ENCODE data around the gene RANBP3. TPM values are rescaled to one million over a fixed set of nuclear protein-coding genes. Genes with fewer than 3 reads are reported as not detected.
"Not testable (repeated sequence)": the region's sequence is repeated elsewhere in the genome, so short reads cannot be mapped to it uniquely, and the experiment has no call there.

The RANBP3 gene
- polyA plus RNA-seq, 3 donors, result 54.4 to 66.9 (median 63.4) TPM

- no peak for DNase-seq (ENCODE audit: low read depth in 3 of 3, low spot score in 2 of 3)
These were observed 9.2 kb downstream of the RANBP3 start for GRCh38 chr19:5968431-5969373.

GRCh38 chr19:5967994-5968430 is 9.9 kb downstream of the RANBP3 start:
- DNase-seq (ENCODE audit: low read depth in 3 of 3, low spot score in 2 of 3), result no peak

DNA sequence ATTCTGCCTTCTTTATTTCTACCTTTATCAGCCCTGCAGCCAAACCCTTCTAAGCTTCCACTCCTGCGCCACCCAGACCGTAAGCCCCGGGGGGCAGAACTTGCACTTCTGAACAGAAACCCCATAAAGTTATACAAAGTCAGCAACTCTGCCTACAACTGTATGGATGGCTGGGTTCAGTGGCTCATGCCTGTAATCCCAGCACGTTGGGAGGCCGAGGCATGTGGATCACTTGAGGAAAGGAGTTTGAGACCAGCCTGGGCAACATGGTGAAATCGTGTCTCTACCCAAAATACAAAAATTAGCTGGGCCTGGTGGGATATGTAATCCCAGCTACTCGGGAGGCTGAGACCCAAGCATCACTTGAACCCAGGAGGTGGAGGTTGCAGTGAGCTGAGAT is 10.4 kb downstream of the RANBP3 start:
- no peak for DNase-seq (ENCODE audit: low read depth in 3 of 3, low spot score in 2 of 3)

GRCh38 chr19:5966941-5967340 is 11.0 kb downstream of the RANBP3 start:
- no peak for DNase-seq (ENCODE audit: low read depth in 3 of 3, low spot score in 2 of 3)

DNA sequence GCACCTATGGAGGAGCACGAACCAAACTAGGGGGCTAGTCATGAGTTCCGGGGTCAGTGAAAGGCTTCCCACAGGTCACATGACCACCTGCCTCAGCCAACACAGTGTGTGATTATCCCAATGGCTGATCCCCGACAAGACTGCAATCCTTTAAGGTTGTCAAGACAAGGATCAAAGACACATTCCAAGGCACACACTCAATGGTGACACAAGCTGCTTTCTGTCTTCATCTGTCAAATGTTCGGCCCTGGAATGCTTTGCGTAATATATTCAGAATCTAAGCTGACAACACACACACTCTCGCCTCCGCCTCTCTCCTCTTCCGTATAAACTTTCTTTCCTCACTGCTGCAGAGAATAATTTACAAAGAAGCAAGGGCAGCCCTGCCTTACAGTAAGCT is 11.7 kb downstream of the RANBP3 start:
- DNase-seq (ENCODE audit: low read depth in 3 of 3, low spot score in 2 of 3), result no peak

GRCh38 chr19:5964816-5965565 is 12.9 kb downstream of the RANBP3 start:
- DNase-seq (ENCODE audit: low read depth in 3 of 3, low spot score in 2 of 3), result no peak

- DNase-seq (ENCODE audit: low read depth in 3 of 3, low spot score in 2 of 3), result no peak
These were observed 14.1 kb downstream of the RANBP3 start for GRCh38 chr19:5963855-5964254.

DNA sequence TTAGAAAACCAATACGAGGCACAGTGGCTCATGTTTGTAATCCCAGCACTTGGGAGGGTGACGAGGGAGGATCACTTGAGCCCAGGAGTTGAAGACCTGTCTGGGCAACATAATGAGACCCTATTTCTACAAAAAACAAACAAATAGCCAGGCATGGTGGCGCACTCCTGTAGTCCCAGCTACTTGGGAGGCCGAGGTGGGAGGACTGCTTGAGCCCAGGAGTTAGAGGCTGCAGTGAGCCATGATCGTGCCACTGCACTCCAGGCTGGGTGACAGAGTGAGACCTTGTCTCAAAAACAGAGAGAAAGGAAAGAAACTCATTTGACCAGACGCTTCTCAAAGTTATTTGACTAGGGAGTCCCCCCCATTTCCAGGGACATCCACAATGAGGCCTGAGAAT is 14.7 kb downstream of the RANBP3 start:
- DNase-seq (ENCODE audit: low read depth in 3 of 3, low spot score in 2 of 3), result not testable (repeated sequence)

DNA sequence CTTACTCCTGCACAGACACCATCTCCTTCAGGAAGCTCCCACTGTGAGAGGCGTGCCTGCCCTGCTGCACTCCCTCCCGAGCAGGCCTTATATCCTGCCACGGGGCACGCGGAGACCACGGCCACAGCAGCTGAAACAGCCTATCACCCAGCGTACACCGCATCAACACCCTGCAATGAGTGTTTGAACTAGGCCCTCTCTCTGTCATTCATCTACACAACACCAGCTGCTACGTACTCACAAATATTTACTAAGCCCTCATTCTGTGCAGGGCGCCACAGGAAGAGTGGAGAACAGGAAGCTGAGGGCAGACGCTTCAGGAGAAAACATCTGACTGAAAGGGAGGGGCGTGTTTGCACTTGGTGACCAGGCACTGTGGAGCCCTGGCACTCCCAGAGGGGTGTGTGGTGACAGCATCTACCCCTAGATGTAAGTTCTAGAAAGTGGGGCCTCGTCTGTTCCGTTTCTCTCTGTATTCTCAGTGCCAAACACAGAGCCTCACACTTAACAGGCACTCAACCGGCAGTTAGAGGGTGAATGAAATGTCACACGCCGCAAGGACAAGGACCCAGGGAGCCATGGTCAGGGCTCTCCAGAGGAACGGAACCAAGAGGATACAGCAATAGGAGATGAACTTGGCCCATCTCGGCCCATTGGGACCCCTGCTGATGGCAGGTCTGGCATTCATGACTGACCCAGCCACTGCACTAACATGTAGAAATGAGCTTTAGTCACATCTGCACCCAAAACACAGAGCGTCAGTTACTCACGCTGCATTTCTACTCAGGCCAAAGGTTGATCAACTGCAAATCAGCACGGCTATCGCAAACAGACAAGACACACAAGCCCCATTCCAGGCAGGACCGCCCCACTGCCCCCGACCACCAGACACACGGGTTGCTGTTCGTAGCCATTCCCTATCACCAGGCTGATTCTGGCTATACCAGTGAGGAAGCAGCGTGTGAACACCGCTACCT is 15.7 kb downstream of the RANBP3 start:
- DNase-seq (ENCODE audit: low read depth in 3 of 3, low spot score in 2 of 3), result no peak

DNA sequence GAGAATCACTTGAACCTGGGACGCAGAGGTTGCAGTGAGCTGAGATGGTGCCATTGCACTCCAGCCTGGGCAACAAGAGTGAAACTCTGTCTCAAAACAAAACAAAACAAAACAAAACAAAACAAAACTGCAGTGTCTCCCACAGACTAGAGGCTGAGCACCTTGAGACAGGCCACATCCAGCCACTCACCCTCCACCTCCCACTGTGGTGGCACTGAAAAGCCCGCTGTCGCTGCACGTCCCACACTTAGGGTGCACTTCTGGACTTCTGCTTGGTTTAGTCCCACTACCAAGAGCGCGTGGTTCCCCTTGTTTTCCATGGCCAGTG is 16.3 kb downstream of the RANBP3 start:
- DNase-seq (ENCODE audit: low read depth in 3 of 3, low spot score in 2 of 3), result not testable (repeated sequence)

DNA sequence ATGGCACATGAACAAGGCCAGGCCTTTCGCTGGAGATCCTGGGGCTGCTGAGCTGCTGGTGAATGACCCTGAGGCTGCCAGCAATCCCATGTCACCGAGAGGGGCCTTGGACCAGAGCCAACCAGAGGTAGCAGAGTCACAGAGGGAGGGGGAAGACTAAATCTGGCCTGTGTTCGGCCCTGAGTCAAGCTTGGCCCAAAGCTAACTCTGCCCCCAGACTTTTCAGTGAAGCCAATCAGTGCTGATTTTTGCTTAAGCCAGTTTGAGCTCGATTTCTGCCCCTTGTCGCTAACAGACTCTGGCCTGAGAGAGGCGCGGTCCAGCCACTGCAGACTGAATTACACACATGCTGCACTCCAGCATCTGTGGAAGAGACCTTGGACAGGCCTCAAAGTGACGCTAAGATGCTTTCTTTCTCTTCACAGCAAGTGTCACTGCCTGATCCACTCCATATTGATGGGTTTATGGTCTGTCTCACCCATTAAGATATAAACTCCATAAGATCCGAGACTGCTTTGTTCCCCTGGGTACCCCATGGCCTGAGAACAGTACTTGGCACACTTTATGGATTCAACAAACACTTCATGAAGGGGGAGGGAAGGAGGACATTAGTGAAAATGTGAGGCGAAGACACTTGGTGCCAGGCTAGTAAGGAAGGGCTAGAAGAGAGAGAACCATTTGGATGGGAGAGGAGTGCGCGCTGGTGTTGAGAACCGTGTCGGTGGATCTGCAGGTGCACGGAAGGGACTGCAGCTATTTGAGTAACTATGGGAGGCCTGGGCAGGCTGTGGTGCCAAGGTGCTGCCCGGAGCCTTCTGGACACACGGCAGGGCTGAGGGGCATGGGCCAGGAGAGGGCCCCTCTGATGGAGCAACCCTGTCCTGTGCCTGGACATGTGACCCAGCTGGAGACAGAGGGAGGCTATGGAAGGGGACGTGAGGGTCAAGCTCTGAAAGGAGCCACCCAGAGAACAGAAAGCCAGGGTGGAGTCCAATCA is 17.6 kb downstream of the RANBP3 start:
- DNase-seq (ENCODE audit: low read depth in 3 of 3, low spot score in 2 of 3), result no peak

DNA sequence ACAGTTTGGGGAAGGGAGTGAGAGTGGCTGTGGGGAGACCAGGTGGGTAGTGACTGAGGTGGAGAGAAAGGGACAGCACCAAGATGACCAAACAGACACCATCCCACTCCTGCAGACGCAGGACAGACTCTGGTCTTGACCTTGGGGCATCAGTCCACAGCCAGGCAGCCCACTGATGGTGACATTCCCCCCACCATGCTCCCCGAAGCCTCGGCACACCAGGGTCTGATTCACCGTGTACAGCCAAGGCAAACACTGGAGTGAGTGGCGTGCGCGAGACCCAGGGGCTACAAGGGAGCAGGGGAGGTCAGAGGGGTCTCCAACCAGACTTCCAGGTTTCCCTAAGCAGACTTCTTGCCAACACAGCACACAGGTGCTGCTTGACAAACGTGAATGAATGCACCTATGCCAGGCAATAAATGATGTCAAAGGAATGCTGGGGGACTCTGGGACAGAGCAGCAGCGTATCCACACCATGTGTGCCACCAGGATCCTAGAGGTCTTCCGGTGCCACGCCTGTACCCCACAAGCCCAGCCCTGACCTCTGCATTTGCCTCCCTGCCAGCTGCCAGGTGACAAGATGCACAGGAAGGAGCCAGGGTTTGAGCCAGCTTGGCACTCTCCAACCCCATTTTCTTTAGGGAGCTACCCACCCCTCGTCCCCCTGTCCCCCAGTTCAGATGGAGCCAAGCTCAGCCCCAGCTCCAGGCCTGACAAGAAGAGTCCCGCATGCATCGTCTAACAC is 18.5 kb downstream of the RANBP3 start:
- DNase-seq (ENCODE audit: low read depth in 3 of 3, low spot score in 2 of 3), result no peak

GRCh38 chr19:5958851-5959122 is 19.2 kb downstream of the RANBP3 start:
- no peak for DNase-seq (ENCODE audit: low read depth in 3 of 3, low spot score in 2 of 3)

- DNase-seq (ENCODE audit: low read depth in 3 of 3, low spot score in 2 of 3), result no peak
These were observed 19.7 kb downstream of the RANBP3 start for GRCh38 chr19:5958074-5958850.

DNA sequence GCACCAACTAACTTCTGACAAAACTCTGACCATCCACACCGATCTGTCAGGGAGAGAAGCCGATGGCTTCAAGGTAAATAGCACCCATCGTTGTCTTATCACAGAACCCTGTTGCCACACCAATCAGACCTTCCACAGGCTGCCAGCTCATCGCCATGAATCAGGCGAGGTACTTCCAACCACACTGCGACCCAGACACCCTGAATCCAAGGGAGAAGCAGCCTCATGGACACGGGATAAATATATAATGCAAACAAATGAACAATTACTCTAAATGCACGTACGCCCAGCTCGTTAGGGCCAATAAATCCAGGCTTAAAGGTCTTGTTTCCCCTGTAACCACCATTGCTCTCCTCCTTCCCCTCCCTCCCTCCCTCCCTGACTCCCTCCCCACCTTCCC is 20.8 kb downstream of the RANBP3 start:
- no peak for DNase-seq (ENCODE audit: low read depth in 3 of 3, low spot score in 2 of 3)

DNA sequence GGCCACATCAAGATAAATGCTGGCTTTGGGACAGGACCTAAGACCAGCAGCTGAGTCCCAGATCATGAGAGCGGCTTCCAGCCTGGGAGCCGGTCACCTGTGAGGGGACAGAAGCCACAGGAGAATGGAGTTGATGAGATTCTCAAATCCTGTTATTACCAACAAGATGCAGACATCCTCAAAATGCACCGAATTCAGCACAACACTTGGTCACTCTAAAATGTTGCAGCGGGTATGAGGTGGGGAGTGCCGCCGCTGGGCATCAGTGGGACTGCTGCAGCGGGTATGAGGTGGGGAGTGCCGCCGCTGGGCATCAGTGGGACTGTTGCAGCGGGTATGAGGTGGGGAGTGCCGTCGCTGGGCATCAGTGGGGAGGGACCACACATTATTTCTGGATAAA is 21.2 kb downstream of the RANBP3 start:
- no peak for DNase-seq (ENCODE audit: low read depth in 3 of 3, low spot score in 2 of 3)

GRCh38 chr19:5956323-5956722 is 21.6 kb downstream of the RANBP3 start:
- no peak for DNase-seq (ENCODE audit: low read depth in 3 of 3, low spot score in 2 of 3)

DNA sequence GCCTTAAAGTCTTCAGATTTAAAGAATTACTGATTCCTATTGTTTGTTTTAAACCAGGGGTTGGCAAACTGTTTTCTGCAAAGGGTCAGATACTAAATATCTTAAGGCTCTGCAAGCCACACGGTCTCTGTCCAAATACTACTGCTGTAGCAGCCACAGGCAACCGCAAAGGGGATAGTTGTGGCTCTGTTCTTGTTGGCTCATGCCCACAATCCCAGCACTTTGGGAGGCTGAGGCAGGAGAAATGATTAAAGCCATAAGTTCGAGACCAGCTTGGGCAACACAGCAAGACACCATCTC is 22.4 kb downstream of the RANBP3 start:
- DNase-seq (ENCODE audit: low read depth in 3 of 3, low spot score in 2 of 3), result no peak

DNA sequence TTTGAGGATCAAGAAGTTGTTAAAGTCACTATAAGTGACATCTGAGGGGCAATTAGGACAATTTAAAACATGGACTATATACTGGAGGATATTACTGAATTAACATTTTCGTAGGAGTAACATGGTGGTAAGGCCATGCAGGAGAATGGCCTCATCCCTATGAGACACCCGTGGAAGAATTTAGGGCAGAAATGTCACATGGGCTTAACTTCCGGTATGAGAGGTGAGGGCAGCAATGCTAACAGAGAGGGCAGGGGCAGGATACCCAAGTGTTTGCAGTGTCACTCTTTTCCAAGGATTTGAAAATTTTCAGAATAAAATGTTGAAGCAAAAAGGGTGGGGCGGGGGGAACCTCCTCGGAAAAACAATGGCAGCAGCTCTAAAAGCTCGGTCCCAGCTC is 23.6 kb downstream of the RANBP3 start:
- no peak for DNase-seq (ENCODE audit: low read depth in 3 of 3, low spot score in 2 of 3)

Measured in right renal cortex interstitium (tissue), 3 donors.